RWPE1 (cell line): ENCODE results near the gene ABCG2.
"Not testable (repeated sequence)": the region's sequence is repeated elsewhere in the genome, so short reads cannot be mapped to it uniquely, and the experiment has no call there.

Source experiments
- CTCF ChIA-PET: fragments of 350-600 bp; sonication (Branson Sonifier 250); formaldehyde crosslinking; extraction: SDS; loops from one replicate; lab custom pipeline; 2021; lab: Yijun Ruan, JAX
- POLR2A ChIA-PET: fragments of 400-600 bp; formaldehyde crosslinking; extraction: SDS; loops from one replicate; lab custom pipeline; 2020; ENCODE audit warnings: antibody characterized with exemption; ENCODE audit not compliant: low non-redundant PET; lab: Yijun Ruan, JAX
- DNase-seq: peaks from one replicate; pipeline ENCODE4 v3.0.0; 2012; ENCODE audit warnings: low spot score
- H3K27ac ChIP-seq: fragments of 450-650 bp; 2 replicates; pipeline ENCODE4 v1.5.1; 2017
- TF ChIP-seq, protein P1 (sequence below): fragments of 450-650 bp; conservative IDR thresholded peaks from 2 replicates; pipeline ENCODE4 v1.5.1; 2017; ENCODE audit warnings: low read depth, mild to moderate bottlenecking

ABCG2 gene

DNA sequence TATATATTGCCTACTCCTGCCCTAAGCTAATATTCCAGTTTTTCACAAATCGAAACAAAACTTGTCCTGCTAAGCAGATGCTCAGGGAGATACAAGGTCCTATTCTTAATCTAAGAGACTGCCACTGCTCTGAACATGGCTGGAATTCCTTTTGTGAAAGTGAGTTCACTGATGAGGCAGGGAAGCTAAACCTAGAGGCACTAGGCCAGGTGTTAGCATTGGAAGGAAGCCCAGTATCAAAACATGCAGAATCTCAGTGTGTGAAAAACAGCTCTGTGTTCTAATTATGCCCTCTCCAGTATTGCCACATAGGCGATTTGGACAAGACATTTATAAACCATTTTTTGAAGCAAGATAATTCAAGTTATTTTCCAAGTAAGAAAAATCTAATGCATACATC lies 47.6 kb downstream of the ABCG2 start:
- no peak overlapping the region for H3K27ac ChIP-seq
- CTCF ChIA-PET = interaction anchor here (0.6 kb wide), 1 partner anchor 353 kb away, joined by 6 read pairs; no protein-coding TSS in a partner anchor
- DNase-seq = no peak
- TF ChIP-seq, protein P1, sequence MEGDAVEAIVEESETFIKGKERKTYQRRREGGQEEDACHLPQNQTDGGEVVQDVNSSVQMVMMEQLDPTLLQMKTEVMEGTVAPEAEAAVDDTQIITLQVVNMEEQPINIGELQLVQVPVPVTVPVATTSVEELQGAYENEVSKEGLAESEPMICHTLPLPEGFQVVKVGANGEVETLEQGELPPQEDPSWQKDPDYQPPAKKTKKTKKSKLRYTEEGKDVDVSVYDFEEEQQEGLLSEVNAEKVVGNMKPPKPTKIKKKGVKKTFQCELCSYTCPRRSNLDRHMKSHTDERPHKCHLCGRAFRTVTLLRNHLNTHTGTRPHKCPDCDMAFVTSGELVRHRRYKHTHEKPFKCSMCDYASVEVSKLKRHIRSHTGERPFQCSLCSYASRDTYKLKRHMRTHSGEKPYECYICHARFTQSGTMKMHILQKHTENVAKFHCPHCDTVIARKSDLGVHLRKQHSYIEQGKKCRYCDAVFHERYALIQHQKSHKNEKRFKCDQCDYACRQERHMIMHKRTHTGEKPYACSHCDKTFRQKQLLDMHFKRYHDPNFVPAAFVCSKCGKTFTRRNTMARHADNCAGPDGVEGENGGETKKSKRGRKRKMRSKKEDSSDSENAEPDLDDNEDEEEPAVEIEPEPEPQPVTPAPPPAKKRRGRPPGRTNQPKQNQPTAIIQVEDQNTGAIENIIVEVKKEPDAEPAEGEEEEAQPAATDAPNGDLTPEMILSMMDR = no peak
- POLR2A ChIA-PET = no interaction called here

- DNase-seq = no peak
- H3K27ac ChIP-seq = no peak overlapping the region
- TF ChIP-seq, protein P1 = no peak
- ChIA-PET CTCF (interaction anchor here (0.6 kb wide), 1 partner anchor 30 kb away, joined by 5 read pairs; no protein-coding TSS in a partner anchor), POLR2A (no interaction called here)
These were observed 49.1 kb downstream of the ABCG2 start for GRCh38 chr4:88109123-88109881.

DNA sequence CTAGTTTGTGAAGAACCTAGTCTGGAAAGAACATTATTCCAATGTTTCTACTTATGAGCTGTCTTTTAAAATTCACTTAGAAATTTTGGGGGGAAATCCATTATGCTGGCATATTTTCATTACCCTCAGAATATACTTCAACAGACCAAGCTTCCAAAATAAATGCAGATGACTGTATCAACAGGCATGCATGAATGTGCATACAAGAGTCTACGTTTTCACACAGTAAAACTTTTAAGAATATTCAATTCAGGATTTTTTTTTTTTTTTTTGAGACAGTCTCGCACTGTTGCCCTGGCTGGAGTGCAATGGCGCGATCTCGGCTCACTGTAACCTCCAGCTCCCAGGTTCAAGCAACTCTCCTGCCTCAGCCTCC lies 49.7 kb downstream of the ABCG2 start:
- ChIA-PET POLR2A (no interaction called here), CTCF (interaction anchor here (0.6 kb wide), 1 partner anchor 31 kb away, joined by 5 read pairs; no protein-coding TSS in a partner anchor)
- no peak for DNase-seq
- TF ChIP-seq, protein P1 = no peak
- H3K27ac ChIP-seq = no peak overlapping the region

GRCh38 chr4:88108108-88108465 lies 50.4 kb downstream of the ABCG2 start:
- H3K27ac ChIP-seq, CTCF ChIA-PET, POLR2A ChIA-PET, DNase-seq: not testable (repeated sequence)

DNA sequence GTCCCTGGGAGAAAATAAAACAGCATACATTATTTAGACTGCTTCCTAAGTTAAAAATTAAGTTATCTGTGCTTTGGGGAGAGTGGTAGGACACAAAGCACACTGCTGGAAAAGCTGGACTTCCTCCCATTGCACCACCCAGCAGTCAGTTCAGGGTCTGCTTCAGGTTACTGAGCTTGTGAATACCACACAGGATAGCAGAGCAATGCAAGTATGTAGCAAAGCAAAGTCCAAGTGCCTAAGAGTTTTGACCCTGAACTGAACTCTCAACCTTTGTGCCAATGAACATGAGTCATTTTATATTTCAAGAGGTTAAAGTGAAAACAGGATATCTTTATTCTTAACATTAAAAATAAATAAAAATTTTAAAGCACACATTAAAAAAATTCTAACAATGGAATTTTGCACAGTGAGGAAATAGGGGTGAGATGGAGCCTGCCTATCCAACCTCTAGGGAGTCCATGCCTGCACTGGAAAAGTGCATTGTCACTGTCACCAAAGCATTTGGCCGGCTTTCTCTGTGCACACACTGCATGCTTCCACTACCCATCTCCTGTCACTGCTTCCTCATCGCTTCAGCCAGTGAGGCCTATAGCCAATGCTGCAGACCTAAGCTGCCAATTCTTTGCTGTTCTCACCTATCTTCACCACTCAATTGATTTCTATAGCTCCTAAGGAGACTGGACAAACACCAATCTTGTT lies 50.9 kb downstream of the ABCG2 start:
- H3K27ac ChIP-seq = no peak overlapping the region

GRCh38 chr4:88106205-88106604 lies 52.2 kb downstream of the ABCG2 start:
- TF ChIP-seq, protein P1 = no peak
- DNase-seq = no peak
- no peak overlapping the region for H3K27ac ChIP-seq
- ChIA-PET CTCF (no interaction called here), POLR2A (no interaction called here)

More for the DNA sequence above, 50.9 kb downstream of the ABCG2 start:
- POLR2A ChIA-PET = no interaction called here
- DNase-seq = no peak
- TF ChIP-seq, protein P1 = no peak
- CTCF ChIA-PET = no interaction called here
